ENCODE results near the gene NAALADL2. TPM values are rescaled to one million over a fixed set of nuclear protein-coding genes. Genes with fewer than 3 reads are reported as not detected.

The NAALADL2 gene
- total RNA-seq, 2 experiments from 2014 or later, result 0.30 to 1.2 TPM

DNA sequence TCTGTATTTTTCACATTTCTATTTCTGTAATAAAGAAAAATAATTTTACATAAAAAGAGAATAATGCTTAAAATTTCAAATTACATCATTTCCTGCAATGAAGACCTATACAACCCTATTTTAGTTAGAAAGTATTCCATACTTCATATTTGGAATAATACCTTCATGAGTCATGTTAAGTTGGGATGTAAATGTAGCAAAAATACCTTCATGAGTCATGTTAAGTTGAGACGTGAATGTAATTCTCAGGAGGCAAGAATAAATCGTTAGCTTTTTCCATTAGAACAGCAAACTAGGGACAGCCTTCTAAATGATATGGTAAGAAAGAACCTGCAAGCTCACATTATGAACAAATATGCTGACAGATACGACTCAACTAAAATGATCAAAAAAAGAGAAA, 91.9 kb downstream of the NAALADL2 start:
- intact Hi-C loops (cut with DNase I, micrococcal nuclease), result no loop called here
- DNase-seq (no peak), ATAC-seq (ENCODE audit: poor library complexity) (no peak)

DNA sequence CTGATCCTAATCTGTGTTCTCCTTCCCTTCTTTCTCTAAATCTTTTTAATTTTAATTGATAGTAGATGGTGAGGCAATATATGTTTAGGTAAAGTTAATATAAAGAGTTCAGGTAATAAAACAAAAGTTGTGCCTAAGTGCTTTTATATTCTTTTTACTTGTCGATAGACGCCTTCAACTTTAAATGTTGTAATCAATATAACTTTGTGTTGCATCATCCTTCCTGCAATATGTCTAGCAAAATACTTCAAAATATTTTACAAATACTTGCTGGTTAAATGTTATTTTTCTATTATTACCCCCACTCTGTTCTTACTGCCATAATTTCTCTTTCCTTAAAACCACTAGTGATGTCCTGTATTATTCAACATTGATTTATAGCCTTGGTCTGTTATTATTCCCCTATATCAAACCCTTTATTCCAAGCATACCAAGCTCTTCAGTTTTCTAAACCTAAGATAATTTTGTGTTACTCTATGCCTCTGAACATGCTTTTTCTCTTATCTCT, 92.4 kb downstream of the NAALADL2 start:
- Histone ChIP-seq H3K27ac (ENCODE audit: low read depth in 1 of 2, low read length in 2 of 2) (no peak overlapping the region), H3K4me3 (ENCODE audit: low read length) (no peak overlapping the region), H3K9me3 (ENCODE audit: control insufficient read depth in 1 of 2, insufficient read depth in 1 of 2, low read length in 2 of 2) (no peaks in the 10 kb centered on the region), H3K36me3 (ENCODE audit: insufficient read depth, low read length) (no peaks in the 10 kb centered on the region), H3K27me3 (ENCODE audit: control insufficient read depth in 1 of 2, insufficient read depth in 2 of 2, low read length in 2 of 2) (no peaks in the 10 kb centered on the region), H3K4me1 (ENCODE audit: insufficient read depth, low read length) (no peaks in the 10 kb centered on the region)
- no peak overlapping the region for H3K27ac Mint-ChIP-seq
- DNase-seq (no peak), ATAC-seq (ENCODE audit: poor library complexity) (no peak)
- TF ChIP-seq, protein P1, sequence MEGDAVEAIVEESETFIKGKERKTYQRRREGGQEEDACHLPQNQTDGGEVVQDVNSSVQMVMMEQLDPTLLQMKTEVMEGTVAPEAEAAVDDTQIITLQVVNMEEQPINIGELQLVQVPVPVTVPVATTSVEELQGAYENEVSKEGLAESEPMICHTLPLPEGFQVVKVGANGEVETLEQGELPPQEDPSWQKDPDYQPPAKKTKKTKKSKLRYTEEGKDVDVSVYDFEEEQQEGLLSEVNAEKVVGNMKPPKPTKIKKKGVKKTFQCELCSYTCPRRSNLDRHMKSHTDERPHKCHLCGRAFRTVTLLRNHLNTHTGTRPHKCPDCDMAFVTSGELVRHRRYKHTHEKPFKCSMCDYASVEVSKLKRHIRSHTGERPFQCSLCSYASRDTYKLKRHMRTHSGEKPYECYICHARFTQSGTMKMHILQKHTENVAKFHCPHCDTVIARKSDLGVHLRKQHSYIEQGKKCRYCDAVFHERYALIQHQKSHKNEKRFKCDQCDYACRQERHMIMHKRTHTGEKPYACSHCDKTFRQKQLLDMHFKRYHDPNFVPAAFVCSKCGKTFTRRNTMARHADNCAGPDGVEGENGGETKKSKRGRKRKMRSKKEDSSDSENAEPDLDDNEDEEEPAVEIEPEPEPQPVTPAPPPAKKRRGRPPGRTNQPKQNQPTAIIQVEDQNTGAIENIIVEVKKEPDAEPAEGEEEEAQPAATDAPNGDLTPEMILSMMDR (IDR thresholded peaks at IDR 0.05), result no peak
- H3K4me3 Mint-ChIP-seq, result no peak overlapping the region
- intact Hi-C loops (cut with DNase I, micrococcal nuclease), result no loop called here
- no peaks in the 10 kb centered on the region for H3K4me1 Mint-ChIP-seq (ENCODE audit: low read depth)
- ChIA-PET POLR2A (no interaction called here), CTCF (no interaction called here)
- no peaks in the 10 kb centered on the region for H3K36me3 Mint-ChIP-seq (ENCODE audit: low read depth)
- no peaks in the 10 kb centered on the region for H3K9me3 Mint-ChIP-seq
- no peaks in the 10 kb centered on the region for H3K27me3 Mint-ChIP-seq

More for the DNA sequence above, 91.9 kb downstream of the NAALADL2 start:
- ChIA-PET CTCF (no interaction called here), POLR2A (no interaction called here)
- H3K36me3 ChIP-seq (ENCODE audit: insufficient read depth, low read length), result no peaks in the 10 kb centered on the region
- no peak overlapping the region for H3K27ac Mint-ChIP-seq
- H3K4me3 Mint-ChIP-seq, result no peak overlapping the region
- no peaks in the 10 kb centered on the region for H3K36me3 Mint-ChIP-seq (ENCODE audit: low read depth)
- H3K4me3 ChIP-seq (ENCODE audit: low read length), result no peak overlapping the region
- no peaks in the 10 kb centered on the region for H3K4me1 Mint-ChIP-seq (ENCODE audit: low read depth)
- no peaks in the 10 kb centered on the region for H3K9me3 Mint-ChIP-seq
- no peaks in the 10 kb centered on the region for H3K4me1 ChIP-seq (ENCODE audit: insufficient read depth, low read length)
- TF ChIP-seq, protein P1 (IDR thresholded peaks at IDR 0.05), result no peak
- no peak overlapping the region for H3K27ac ChIP-seq (ENCODE audit: low read depth in 1 of 2, low read length in 2 of 2)
- no peaks in the 10 kb centered on the region for H3K9me3 ChIP-seq (ENCODE audit: control insufficient read depth in 1 of 2, insufficient read depth in 1 of 2, low read length in 2 of 2)
- H3K27me3 ChIP-seq (ENCODE audit: control insufficient read depth in 1 of 2, insufficient read depth in 2 of 2, low read length in 2 of 2), result no peaks in the 10 kb centered on the region
- no peaks in the 10 kb centered on the region for H3K27me3 Mint-ChIP-seq

DNA sequence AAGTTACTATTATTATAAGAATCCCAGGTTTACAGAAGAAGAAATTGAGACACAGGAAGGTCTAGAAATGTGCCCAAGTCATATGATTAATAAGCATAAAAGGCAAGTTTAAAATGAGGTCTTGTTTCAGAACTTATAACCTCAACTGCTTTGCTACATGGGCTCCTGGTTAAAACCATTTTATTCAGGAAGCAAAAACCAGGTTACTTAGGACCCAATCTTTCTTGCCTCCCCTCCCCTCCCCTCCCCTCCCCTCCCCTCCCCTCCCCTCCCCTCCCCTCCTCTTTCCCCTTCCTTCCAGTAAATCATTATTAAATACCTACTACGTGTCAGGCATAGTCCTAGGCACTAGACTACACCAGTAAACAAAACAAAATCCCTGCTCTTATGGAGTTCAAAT, 93.9 kb downstream of the NAALADL2 start:
- DNase-seq (no peak), ATAC-seq (ENCODE audit: poor library complexity) (no peak)
- no peaks in the 10 kb centered on the region for H3K4me1 ChIP-seq (ENCODE audit: insufficient read depth, low read length)
- Mint-ChIP-seq H3K4me3 (no peak overlapping the region), H3K27me3 (no peaks in the 10 kb centered on the region), H3K4me1 (ENCODE audit: low read depth) (no peaks in the 10 kb centered on the region), H3K36me3 (ENCODE audit: low read depth) (no peaks in the 10 kb centered on the region), H3K27ac (no peak overlapping the region), H3K9me3 (no peaks in the 10 kb centered on the region)
- H3K27ac ChIP-seq (ENCODE audit: low read depth in 1 of 2, low read length in 2 of 2), result no peak overlapping the region
- intact Hi-C loops (cut with DNase I, micrococcal nuclease), result no loop called here
- CTCF ChIA-PET, result no interaction called here
- no peaks in the 10 kb centered on the region for H3K36me3 ChIP-seq (ENCODE audit: insufficient read depth, low read length)
- POLR2A ChIA-PET, result no interaction called here
- H3K9me3 ChIP-seq (ENCODE audit: control insufficient read depth in 1 of 2, insufficient read depth in 1 of 2, low read length in 2 of 2), result no peaks in the 10 kb centered on the region
- no peaks in the 10 kb centered on the region for H3K27me3 ChIP-seq (ENCODE audit: control insufficient read depth in 1 of 2, insufficient read depth in 2 of 2, low read length in 2 of 2)
- TF ChIP-seq, protein P1 (IDR thresholded peaks at IDR 0.05), result no peak
- no peak overlapping the region for H3K4me3 ChIP-seq (ENCODE audit: low read length)

Measured in CD4-positive, alpha-beta T cell (primary cell).